ENCODE data around the gene TXNDC17.

- TF ChIP-seq CCAR2 (IDR thresholded peaks at IDR 0.05; ENCODE audit: low read depth, low read length) (no peak), POLR2A (conservative IDR thresholded peaks at IDR 0.05) (no peak), TRIM24 (IDR thresholded peaks at IDR 0.05) (no peak), RERE (CRISPR knock-in tag; IDR thresholded peaks at IDR 0.05; ENCODE audit: borderline replicate concordance) (no peak), L3MBTL2 (IDR thresholded peaks at IDR 0.05) (no peak), ARID3A (IDR thresholded peaks at IDR 0.05; ENCODE audit: borderline replicate concordance, low read depth, low read length) (no peak), SOX6 (IDR thresholded peaks at IDR 0.05) (no peak), MEF2A (IDR thresholded peaks at IDR 0.05; ENCODE audit: control insufficient read depth, low read depth, low read length) (no peak), NR4A1 (CRISPR knock-in tag; IDR thresholded peaks at IDR 0.05) (no peak), NR4A1 (tag; IDR thresholded peaks at IDR 0.05) (no peak), PCBP2 (IDR thresholded peaks at IDR 0.05; ENCODE audit: low read depth, low read length, poor library complexity, severe bottlenecking) (no peak)
- TF ChIP-seq, protein P1, sequence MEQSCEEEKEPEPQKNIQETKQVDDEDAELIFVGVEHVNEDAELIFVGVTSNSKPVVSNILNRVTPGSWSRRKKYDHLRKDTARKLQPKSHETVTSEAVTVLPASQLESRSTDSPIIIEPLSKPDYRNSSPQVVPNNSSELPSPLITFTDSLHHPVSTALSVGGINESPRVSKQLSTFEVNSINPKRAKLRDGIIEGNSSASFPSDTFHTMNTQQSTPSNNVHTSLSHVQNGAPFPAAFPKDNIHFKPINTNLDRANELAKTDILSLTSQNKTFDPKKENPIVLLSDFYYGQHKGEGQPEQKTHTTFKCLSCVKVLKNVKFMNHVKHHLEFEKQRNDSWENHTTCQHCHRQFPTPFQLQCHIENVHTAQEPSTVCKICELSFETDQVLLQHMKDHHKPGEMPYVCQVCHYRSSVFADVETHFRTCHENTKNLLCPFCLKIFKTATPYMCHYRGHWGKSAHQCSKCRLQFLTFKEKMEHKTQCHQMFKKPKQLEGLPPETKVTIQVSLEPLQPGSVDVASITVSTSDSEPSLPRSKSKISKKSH (CRISPR knock-in tag; IDR thresholded peaks at IDR 0.05) = no peak
Observed at GRCh38 chr17:6668727-6669425, 28.0 kb downstream of the TXNDC17 start.

Data from K562 (cell line).